Activated T-helper 1 cell treated with anti-CD3 and anti-CD28 coated beads, Interleukin-2, amount 50 U/mL, for 16 hours (primary cell): ENCODE measurements around the gene NUDT19.
A peak's percentile ranks its signal among the peaks of the same experiment; 100 is the strongest.
"Not testable (repeated sequence)": the region's sequence is repeated elsewhere in the genome, so short reads cannot be mapped to it uniquely, and the experiment has no call there.

ENCODE experiments used
- DNase-seq, 2 donors: peaks; one replicate each; pipeline ENCODE4 v3.0.0-alpha.2; 2020; ENCODE audit warnings: low read depth in 1 of 2, low spot score in 1 of 2

NUDT19 gene

DNA sequence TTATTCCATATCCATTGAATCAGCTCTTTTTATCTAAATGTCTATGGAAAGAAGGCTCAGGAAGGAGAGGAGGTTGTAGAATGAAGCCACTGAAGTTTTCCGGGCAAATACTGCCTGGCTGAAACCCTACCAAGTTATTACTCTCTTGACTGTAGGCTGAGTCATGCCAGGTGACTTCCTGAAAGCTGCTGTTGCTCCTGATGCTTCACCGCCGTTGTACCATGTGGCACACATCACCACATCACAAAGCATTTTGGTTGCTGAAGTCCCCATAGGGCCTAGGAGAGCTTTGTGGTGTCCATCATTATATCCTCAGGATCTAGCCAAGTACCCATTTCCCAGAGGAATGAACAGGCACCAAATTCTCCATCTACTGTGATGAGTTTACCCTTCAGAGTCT, 16.8 kb downstream of the NUDT19 start:
- DNase-seq: no peak

DNA sequence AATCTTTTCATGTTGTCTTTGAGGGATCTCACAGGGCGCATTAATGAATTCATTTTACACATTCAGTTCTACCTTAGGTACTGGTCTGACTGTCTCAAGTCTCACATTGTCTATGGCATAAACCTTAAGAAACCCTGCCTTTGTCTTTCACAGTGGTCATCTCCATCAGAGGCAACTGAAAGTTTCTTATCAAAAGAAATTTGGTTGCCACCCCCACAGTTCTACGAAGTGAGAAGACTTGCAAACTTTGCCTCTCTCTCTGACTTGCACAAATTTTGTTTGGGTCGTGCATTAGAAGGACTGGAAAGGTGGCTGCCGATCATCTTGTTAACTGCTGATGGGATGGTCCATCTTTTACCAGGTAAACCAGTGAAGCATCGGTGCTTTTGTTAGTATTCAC, 17.4 kb downstream of the NUDT19 start:
- DNase-seq: no peak

DNA sequence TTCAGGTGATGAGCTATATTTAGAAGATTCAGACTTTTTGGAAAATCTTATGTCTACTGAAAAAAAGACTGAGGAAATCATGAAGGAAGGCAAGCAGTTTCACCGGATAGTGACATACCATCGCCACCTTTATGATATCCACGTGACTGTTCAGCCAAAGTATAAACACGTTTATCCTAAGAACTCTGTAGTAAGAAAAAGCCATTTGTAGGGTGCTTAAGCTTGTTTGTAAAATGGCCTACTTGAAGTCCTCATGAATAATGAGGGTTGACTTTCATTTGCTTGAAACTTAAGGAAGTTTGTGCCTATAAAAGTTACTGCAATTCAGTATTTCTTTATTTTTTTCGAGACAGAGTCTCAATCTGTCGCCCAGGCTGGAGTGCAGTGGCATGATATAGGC, 20.1 kb downstream of the NUDT19 start:
- DNase-seq: no peak

DNA sequence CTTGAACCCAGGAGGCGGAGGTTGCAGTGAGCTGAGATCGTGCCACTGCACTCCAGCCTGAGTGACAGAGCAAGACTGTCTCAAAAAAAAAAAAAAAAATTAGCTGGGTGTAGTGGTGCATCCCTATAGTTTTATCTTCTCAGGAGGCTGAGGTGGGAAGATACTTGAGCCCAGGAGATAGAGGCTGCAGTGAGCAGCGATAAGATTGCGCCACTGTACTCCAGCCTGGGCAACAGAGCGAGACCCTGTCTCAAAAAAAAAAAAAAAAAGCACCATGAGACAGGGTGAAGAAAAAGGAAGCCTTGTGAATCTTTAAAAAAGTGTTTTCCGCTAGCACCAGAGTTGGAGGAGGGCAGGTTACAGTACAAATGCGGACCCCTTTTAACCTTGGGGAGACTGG, 24.6 kb downstream of the NUDT19 start:
- DNase-seq: not testable (repeated sequence)

DNA sequence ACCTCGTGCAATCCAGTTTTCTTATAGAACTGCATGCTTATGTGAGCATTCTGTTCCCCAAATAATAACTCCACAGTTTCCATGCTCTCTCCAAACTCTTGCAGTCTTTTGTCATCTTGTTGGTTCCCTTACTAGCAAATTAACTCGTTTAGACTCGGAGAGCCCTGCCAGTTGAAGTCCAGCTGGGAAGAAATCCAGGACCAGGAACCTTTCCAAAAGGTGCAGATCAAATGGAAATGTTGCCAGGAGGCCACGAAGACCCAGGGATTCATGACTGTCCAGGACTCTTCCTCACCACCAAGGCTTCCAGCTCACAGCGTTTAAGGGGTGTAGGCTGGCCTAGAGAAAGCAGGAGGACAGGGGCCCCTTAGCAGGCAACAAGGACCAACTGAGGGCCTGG, 25.9 kb downstream of the NUDT19 start:
- no peak for DNase-seq

DNA sequence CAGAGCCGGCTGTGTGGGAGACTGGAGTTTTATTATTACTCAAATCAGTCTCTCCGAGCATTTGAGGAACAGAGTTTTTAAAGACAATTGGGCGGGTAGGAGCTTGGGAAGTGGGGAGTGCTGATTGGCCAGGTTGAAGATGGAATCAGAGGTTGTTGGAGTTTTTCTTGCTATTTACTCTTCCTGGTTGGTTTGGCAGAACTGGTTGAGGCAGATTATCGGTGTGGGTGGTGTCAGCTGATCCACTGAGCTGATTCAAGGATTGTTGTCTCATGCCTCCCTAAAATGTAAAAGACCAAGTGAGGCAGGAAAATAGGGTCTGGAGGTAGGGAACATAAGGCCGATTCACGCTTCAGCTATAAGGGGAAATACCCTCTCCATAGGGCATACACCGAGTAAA, 26.7 kb downstream of the NUDT19 start:
- no peak for DNase-seq

DNA sequence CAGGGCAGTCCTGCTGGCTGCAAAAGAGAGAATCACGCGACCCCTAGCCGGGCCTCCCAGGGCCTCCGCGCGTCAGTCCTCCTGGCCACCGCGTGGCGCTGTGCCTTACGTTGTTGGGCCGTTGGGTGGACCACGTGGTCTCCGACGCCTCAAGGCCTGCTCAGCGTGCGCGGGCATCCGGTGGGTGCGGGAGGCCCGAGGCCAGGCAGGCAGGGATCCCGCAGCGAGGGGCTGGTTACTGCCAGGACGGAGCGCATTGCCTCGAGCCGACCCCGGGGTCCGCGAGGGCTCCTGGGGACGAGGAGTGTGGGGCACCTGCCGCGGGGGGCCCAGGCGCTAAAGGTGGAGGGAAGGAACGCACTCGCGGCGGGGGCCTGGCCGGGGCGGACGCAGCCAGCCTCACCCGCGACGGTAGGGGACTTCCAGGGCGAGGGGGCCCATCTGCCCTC, 28.0 kb downstream of the NUDT19 start, which contains the start of gene TDRD12:
TSS of gene TDRD12 (plus strand) at position 157 of the 449 bp plus-strand sequence. CDS start 306 bp downstream, outside the sequence.
- no peak for DNase-seq

DNA sequence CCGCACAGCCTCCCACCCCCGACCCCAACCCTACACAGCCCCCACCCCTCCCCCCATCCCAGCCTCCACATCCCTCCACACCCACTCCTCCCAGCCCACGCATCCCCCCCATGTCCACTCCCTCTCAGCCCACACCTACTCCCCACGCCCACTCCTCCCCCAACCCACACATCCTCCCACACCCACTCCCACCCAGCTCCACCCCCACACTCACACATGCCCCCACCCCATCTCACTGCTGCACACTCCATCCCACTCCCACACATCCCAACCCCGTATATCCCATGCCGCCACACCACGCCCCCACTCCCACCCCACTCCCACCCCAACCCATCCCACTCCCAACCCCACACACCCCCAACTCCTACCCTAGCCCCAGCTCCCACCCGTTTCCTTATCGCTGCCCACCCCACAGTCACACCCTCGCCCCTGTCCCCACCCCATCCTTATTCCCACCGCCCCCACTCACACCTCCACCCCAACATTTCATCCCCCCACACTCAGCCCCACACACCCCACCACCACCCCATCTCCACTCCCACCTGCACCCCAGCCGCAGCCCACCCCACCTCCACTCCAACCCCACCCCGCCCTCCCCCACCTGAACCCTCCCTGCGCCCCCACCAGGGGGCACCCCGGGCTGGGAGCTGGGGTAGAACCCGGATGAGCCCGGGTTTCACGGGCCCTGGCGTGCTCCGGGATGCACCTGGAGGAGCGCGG, 28.8 kb downstream of the NUDT19 start:
- DNase-seq: no peak

DNA sequence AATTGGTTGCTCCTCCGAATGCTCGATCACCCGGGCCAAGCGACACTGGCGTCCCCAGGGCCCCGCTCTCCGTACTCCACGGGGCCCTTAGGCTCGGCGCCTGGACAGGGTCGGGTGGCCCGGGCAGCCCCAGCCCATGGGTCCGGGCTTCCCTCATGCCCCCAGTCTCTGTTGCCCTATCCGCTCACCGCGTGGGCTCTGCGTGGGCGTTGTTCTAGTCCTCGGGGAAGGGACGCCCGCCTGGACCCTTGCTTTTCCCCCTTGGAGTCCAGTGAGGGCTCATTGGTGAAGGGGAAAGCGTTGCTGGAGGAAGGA, 29.3 kb downstream of the NUDT19 start:
- no peak for DNase-seq

DNA sequence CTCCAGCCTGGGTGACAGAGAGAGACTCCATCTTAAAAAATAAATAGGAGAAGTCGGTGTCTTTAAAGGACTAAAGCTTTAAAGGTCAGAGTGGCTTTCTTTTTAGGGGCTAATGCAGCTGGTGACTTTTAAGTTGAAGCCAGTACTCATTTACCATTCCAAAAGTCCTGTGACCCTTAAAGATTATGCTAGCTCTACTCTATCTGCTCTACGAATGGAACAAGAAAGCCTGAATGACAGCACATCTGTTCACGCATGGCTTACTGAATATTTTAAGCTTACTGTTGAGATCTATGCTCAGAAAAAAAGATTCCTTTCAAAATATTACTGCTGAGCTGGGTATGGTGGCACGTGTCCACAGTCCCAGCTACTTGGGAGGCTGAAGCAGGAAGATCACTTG, 44.3 kb downstream of the NUDT19 start:
- DNase-seq: no peak

DNA sequence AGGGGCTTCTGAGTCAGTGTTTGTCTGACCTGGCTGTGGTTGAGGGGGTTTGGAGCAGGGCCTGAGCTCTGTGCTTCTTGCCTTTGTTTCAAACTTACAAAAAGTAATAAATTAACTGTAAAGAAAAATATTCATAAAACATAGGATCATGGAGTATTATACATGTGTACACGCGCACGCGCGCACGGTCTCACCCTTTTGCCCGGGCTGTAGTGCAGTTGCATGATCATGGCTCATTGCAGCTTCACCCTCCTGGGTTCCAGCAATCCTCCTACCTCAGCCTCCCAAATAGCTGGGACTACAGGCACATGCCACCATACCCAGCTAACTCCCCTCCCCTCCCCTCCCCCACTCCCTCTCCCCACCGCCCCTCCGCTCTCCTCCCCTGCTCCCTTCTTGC, 51.4 kb downstream of the NUDT19 start:
- DNase-seq: no peak

DNA sequence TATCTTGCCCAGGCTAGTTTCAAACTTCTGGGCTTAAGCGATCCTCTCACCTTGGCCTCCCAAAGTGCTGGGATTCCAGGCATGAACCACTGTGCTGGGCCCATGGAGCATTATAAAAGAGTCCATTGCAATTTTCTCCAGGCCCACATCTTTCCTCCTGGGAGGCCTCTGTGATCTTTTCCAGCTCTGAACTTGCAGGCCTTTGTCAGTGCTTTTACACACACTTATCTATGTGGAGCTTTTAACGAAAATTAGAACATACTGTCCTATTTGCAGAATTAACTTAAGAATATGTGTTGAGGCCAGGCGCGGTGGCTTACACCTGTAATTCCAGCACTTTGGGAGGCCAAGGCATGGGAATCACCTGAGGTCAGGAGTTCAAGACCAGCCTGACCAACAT, 51.8 kb downstream of the NUDT19 start:
- DNase-seq: no peak

DNA sequence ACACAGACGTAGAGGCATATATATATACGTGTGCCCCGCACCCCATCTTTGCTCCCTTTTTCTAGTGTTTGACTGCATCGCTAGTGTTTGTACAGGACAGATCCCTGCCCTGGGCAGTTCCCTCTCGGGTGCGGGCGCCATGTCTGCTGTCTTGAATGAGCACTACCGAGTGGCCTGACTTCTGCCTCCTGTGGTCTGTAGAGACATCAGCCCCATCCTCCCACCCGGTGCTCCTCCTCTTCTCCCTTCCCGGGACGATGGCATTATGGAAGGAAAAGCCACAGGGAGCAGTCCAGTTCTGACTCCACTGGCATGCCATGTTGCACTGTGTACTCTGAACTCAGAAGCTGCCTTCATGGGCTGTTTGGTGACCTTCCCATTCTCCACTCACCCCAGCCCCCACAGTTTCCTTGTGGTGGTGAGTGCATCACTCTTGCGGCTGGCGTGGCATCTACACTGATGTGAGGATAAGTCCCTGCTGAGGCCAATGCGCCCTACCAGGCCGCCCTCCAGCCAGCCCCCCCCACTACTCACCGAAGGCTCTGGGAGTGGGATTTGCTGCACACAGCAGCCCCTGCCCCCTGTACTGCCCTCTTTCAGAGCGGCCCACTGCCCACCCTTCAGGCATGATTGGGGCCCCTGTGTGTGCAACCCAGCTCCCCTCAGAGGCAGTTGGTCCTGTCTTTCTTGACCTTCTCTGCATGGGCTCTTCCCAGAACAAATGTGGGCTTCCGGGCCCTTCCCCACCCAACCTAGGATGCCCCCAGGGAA, 53.1 kb downstream of the NUDT19 start:
- DNase-seq: no peak

DNA sequence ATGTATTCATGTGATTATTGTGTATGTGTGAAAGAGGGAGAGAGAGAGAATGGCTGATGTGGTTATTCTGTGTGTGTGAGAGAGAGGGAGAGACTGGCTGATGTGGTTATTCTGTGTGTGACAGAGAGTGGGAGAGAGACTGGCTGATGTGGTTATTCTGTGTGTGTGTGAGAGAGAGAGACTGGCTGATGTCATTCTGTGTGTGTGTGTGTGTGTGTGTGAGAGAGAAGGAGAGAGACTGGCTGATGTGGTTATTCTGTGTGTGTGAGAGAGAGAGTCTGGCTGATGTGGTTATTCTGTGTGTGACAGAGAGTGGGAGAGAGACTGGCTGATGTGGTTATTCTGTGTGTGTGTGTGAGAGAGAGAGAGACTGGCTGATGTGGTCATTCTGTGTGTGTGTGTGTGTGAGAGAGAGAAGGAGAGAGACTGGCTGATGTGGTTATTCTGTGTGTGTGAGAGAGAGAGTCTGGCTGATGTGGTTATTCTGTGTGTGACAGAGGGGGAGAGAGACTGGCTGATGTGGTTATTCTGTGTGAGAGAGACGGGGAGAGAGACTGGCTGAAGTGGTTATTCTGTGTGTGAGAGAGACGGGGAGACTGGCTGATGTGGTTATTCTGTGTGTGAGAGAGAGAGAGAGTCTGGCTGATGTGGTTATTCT, 54.1 kb downstream of the NUDT19 start:
- not testable (repeated sequence) for DNase-seq

DNA sequence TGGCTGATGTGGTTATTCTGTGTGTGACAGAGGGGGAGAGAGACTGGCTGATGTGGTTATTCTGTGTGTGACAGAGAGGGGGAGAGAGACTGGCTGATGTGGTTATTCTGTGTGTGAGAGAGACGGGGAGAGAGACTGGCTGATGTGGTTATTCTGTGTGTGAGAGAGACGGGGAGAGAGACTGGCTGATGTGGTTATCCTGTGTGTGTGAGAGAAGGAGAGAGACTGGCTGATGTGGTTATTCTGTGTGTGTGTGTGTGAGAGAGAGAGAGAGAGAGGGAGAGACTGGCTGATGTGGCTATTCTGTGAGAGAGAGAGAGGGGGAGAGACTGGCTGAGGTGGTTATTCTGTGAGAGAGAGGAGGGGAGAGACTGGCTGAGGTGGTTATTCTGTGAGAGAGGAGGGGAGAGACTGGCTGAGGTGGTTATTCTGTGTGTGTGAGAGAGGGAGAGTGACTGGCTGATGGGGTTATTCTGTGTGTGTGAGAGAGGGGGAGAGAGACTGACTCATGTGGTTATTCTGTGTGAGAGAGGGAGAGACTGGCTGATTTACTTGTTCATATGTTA, 55.1 kb downstream of the NUDT19 start:
- DNase-seq: peak in 1 of 2 donors; percentile 8

DNA sequence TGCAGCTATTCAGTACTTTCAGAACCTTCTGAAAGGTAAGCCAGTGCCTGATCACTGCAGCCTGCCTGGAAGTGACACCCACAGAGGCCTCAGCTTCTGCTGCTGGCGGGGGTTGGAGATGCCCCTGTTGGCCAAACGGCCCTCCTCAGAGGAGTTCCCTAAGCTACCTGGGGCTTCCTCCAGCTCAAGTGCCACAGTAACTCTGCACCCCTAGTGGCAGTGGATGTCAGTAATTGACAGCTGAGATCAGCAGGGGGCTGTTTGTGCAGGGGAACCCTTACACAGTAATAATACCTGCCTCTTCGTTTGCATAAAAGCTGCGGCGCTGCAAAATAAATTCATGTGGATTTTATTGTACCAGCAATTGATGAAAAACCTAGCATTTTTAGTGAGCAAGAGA, 56.9 kb downstream of the NUDT19 start:
- no peak for DNase-seq

DNA sequence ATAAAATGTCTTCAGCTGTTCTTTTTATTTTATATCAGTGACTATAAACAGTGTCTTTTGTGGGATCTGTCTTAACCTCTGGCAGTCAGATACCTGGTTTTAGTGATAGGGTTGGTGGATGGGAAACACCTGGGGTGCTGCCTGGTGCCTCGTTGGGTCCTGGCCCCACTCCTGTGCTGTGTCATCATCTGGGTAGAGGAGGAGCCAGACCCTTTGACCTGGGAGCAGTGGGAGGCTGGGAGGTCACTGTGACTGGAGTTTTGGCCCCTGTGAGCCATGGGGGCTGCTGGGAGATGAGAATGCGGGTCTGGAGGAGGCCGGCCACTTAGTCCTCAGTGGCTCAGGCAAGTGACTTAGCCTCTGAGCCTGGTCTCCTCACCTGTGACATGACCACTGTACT, 57.3 kb downstream of the NUDT19 start:
- no peak for DNase-seq

DNA sequence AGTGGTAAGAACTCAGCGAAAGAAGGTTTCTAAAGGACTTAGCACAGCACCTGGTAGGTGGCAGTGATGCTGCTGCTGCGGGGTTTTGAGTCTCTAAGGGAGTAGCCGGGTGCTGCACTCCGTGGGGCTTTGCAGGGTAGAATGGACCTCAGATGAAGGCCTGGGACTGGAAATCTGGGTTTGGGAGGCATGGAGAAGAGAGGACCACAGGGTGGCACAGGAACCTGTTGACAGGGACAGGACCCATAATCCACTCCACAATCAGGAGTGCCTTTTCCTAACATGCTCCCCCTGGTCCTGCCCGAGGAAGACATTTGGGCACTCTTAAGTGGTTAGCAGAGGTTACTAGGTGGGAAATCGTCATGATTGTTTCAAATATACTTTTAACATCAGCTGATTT, 57.7 kb downstream of the NUDT19 start:
- DNase-seq: no peak

DNA sequence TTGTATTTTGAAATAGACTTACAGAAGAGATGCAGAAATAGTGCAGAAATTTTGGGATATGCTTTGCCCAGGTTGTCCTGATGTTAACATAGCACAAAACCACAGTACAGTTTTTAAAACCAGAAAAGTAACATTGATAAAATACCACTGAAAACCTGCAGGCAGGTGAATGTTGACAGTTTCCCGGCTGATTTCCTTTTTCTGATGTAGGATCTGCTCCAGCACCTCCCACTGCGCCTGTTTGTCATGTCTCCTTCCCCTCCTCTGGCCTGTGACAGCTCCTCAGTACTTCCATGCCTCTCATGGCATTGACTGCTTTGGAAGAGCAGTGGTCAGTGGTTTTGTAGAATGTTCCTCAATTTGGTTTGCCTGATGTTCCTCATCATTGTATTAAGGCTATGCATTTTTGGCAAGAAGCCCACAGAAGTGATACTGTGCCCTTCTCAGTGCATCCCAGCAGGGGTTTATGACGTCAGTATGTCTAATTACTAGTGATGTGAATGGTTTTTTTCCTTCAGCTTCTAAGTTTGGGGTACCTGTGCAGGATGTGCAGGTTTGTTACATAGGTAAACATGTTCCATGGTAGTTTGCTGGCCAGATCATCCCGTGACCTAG, 58.9 kb downstream of the NUDT19 start:
- DNase-seq: no peak

DNA sequence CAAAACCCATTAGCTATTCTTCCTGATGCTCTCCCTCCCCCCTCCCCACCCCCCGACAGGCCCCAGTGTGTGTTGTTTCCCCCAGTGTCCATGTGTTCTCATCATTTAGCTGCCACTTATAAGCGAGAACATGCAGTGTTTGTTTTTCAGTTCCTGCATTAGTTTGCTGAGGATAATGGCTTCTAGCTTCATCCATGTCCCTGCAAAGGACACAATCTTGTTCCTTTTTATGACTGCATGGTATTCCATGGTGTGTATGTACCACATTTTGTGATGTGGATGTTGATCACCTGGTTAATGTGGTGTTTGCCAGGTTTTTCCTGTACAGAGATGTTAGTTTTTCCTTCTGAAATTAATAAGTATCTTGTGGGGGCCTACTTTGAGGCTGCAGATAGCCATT, 59.4 kb downstream of the NUDT19 start:
- DNase-seq: no peak

DNA sequence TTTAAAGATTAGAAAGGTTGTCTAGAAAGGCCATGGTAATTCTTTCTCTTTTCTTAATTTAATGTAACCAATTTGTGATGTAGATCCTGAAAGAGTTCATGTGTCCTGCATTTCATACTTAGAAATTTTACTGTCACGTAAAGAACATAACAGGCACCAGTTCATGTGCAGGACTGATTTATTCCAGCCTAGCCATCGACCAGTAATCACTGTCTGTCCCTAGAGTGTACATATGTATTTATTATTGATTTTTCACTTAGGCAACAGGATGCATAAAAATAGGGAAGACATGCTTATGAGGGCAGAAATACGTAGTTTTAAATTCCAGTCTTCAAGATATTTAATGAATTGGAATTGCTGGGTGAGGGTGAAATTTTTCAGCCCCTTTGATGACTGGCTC, 65.6 kb downstream of the NUDT19 start:
- no peak for DNase-seq
